Tibial artery (tissue), 4 donors: ENCODE data around the gene STRA6.

Experiments used
- DNase-seq, 2 donors: peaks; one replicate each; pipeline ENCODE4 v3.0.0-alpha.2; 2019
- H3K27ac ChIP-seq, 2 donors: fragments of 200-600 bp; sonication (generic) in 1 of 2; 1 replicate in 1 of 2; 2 replicates in 1 of 2; pipeline ENCODE4 v1.5.1; 2018 to 2019; ENCODE audit warnings: mild to moderate bottlenecking in 1 of 2
- H3K27me3 ChIP-seq, 2 donors: fragments of 200-600 bp; sonication (generic) in 1 of 2; one replicate each; pipeline versions ENCODE4 v1.5.1 to v1.6.0; 2016 to 2019
- H3K36me3 ChIP-seq, 3 donors: fragments of 200-600 bp; sonication (generic) in 2 of 3; one replicate each; pipeline ENCODE4 v1.5.1; 2016 to 2019; ENCODE audit warnings: mild to moderate bottlenecking in 2 of 3
- H3K4me1 ChIP-seq, 4 donors: fragments of 200-600 bp; sonication (generic) in 2 of 4; 1 replicate in 3 of 4; 2 replicates in 1 of 4; pipeline ENCODE4 v1.5.1; 2016 to 2019
- H3K4me3 ChIP-seq, 2 donors: fragments of 200-600 bp; sonication (generic) in 1 of 2; 1 replicate in 1 of 2; 2 replicates in 1 of 2; pipeline ENCODE4 v1.5.1; 2018 to 2019; ENCODE audit warnings: mild to moderate bottlenecking in 2 of 2
- H3K9me3 ChIP-seq, 3 donors: fragments of 200-600 bp; sonication (generic) in 1 of 3; one replicate each; pipeline ENCODE4 v1.5.1; 2016 to 2019
- intact Hi-C: fragments of 100-400 bp; cut with DNase I; formaldehyde crosslinking; loops from one replicate; pipeline ENCODE4 v1.15.0; 2023; ENCODE audit warnings: low total_unique reads
- TF ChIP-seq, protein P1 (sequence below), 2 experiments: fragments of 200-600 bp in 1 of 2; fragments of 450-650 bp in 1 of 2; IDR thresholded peaks; one replicate each; pipeline ENCODE4 v1.5.1; 2017 to 2019; ENCODE audit warnings: antibody characterized with exemption in 2 of 2, mild to moderate bottlenecking in 1 of 2, moderate library complexity in 1 of 2

Gene STRA6

DNA sequence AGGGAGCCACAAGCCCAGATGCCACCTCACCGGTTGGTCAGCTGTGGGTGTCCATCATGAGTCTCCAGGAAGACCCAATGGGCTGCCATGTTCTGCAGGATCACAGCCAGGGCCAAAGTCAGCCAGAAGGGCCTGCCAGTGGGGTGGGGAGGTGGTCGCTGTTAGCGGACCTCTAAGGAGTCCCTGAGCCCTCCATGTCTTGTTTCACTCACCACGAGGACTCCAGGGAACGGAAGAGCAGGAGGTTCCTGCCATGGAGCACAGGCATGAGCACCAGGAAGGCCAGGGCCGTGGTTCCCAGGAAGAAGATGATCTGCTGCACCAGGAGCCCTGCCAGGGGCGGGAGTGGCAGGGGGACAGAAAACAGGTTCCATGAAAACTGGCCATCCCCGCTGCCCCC lies 20.5 kb downstream of the STRA6 start:
- no peak overlapping the region for H3K4me3 ChIP-seq
- peaks cover 9 to 39% (median 36%) of the 10 kb centered on the region in 4 donors for H3K4me1 ChIP-seq
- TF ChIP-seq, protein P1, sequence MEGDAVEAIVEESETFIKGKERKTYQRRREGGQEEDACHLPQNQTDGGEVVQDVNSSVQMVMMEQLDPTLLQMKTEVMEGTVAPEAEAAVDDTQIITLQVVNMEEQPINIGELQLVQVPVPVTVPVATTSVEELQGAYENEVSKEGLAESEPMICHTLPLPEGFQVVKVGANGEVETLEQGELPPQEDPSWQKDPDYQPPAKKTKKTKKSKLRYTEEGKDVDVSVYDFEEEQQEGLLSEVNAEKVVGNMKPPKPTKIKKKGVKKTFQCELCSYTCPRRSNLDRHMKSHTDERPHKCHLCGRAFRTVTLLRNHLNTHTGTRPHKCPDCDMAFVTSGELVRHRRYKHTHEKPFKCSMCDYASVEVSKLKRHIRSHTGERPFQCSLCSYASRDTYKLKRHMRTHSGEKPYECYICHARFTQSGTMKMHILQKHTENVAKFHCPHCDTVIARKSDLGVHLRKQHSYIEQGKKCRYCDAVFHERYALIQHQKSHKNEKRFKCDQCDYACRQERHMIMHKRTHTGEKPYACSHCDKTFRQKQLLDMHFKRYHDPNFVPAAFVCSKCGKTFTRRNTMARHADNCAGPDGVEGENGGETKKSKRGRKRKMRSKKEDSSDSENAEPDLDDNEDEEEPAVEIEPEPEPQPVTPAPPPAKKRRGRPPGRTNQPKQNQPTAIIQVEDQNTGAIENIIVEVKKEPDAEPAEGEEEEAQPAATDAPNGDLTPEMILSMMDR (IDR thresholded peaks at IDR 0.05), result no peak
- H3K9me3 ChIP-seq, result no peaks in the 10 kb centered on the region
- no peak for DNase-seq
- H3K27ac ChIP-seq, result no peak overlapping the region
- intact Hi-C loops, result no loop called here
- H3K36me3 ChIP-seq, result no peaks in the 10 kb centered on the region
- no peaks in the 10 kb centered on the region for H3K27me3 ChIP-seq

DNA sequence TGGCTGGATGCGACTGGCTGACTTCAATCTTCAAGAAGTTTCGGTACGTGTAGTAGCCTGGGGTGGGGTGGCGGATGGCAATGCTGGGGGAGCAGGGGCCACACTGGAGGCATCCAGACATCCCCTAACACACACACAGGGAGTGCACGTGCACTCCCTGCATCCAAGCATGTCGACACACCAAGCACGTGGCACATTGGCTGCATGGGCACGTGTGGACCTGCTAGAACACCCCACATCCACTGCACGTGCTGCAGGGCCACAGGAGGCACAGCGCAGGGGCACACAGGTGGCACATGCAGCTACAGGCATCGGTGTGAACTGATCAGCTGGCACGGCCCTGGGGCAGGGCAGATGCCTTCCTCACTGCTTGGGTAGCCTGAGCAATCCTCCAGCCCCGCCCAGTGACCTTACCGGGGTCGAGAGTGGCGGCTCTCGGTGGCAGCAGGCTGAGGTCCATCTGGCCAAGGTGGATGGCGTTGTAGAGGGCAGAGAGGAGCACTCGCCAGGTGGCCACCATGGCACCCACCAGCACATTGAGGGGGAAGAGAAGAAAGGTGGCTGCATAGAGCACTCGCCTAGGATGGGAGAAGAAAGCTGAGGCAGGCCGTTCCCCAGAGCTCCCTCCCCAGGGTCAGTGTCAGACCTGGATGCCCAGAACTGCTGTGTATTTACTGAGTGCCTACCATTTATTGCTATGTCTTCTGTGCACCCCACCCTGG lies 21.5 kb downstream of the STRA6 start:
- Histone ChIP-seq H3K27ac (no peak overlapping the region), H3K4me1 (peaks cover 9 to 50% (median 47%) of the 10 kb centered on the region in 4 donors), H3K27me3 (no peaks in the 10 kb centered on the region), H3K4me3 (no peak overlapping the region), H3K9me3 (no peaks in the 10 kb centered on the region), H3K36me3 (peaks cover 0 to 6% (median 0%) of the 10 kb centered on the region in 3 donors)
- DNase-seq, result no peak
- intact Hi-C loops, result no loop called here
- TF ChIP-seq, protein P1 (IDR thresholded peaks at IDR 0.05), result no peak

DNA sequence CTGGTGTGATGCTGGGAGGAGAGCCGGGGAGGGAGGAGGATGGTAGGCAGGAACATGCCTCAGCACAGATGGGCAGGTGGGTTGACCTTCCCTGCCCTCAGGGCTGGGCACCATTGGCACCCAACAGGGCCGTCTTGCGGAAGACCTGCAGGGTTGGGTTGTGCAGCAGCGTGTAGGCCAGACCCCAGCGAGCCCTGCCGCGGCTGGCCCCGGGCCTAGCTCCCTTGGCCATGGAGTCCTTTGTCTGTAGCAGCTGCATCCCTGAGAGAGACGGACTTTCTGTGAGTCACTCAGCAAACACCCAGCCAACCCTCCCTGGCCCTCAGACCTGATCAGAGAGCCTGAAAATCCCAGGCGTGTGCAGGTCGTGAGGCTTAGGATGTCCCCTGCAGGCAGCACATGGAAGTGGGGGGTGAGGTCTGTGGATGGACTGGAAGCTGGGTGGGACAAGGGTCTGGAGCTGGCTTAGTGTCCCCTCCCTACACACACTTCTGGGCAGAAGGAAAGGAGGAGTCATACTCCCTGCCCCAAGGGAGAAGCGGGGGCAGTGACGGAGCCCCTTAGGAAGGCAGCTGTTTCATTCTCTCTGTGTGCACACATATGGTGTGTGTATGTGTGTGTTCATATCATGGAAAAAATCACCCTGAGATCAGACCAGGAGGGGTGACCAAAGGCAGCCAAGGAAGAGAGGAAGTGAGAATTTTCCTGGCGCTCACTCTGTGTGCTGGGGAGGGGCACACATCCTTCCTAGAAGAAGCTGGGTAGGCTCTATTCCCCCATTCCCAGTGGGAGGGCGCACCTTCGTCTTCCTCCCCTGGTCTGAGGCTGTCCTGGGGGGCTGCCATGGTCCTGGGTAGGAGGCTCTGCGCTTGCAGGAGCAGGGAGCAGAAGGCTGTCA lies 22.4 kb downstream of the STRA6 start:
- Histone ChIP-seq H3K4me1 (peaks cover 9 to 58% (median 55%) of the 10 kb centered on the region in 4 donors), H3K27ac (peak overlapping the region; percentile 8 to 67), H3K9me3 (no peaks in the 10 kb centered on the region), H3K36me3 (peaks cover 0 to 14% (median 5%) of the 10 kb centered on the region in 3 donors), H3K27me3 (no peaks in the 10 kb centered on the region), H3K4me3 (no peak overlapping the region)
- peak in 1 of 2 donors; percentile 76 for DNase-seq
- intact Hi-C loops, result no loop called here
- TF ChIP-seq, protein P1 (IDR thresholded peaks at IDR 0.05), result no peak

DNA sequence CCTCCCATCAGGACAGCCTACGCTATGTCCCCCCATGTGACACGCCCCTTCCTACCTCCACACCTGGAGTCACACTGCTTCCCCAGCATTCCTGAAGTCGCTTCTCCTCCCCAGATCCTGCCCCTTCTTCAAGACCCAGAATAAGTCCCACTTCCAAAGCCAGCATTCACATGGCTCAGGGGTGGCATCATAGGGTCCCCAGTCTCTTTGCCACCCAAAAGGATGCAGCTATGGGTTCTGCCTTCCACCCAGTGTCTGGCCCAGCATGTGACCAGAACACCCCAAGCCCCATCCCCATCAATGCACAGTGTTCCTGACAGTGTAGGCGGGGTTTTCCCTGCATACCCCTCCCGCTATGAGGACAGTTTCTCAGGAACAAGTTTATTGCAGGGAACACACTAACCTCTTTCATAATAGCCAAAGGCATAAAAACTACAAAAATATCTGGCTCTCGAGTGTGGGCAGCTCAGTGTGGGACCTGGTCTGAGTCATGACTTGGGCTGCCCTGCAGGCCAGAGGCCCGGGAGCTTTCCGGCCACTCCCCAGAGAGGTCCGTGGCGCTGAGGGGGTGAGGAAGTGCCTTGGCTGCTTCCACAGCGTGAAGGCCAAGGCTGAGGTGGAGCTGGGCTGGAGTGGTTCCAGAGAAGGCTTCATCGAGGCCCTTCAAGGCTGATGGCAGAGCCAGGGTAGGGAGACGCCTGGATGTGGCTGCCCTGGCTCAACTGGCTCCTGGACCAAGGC lies 23.3 kb downstream of the STRA6 start:
- Histone ChIP-seq H3K36me3 (peaks cover 0 to 15% (median 7%) of the 10 kb centered on the region in 3 donors), H3K27me3 (no peaks in the 10 kb centered on the region), H3K9me3 (no peaks in the 10 kb centered on the region), H3K4me3 (no peak overlapping the region), H3K4me1 (peaks cover 9 to 68% (median 64%) of the 10 kb centered on the region in 4 donors), H3K27ac (peak overlapping the region; percentile 79 to 92)
- peak; percentile 90 to 98 for DNase-seq
- TF ChIP-seq, protein P1 (IDR thresholded peaks at IDR 0.05), result no peak
- intact Hi-C loops, result no loop called here

DNA sequence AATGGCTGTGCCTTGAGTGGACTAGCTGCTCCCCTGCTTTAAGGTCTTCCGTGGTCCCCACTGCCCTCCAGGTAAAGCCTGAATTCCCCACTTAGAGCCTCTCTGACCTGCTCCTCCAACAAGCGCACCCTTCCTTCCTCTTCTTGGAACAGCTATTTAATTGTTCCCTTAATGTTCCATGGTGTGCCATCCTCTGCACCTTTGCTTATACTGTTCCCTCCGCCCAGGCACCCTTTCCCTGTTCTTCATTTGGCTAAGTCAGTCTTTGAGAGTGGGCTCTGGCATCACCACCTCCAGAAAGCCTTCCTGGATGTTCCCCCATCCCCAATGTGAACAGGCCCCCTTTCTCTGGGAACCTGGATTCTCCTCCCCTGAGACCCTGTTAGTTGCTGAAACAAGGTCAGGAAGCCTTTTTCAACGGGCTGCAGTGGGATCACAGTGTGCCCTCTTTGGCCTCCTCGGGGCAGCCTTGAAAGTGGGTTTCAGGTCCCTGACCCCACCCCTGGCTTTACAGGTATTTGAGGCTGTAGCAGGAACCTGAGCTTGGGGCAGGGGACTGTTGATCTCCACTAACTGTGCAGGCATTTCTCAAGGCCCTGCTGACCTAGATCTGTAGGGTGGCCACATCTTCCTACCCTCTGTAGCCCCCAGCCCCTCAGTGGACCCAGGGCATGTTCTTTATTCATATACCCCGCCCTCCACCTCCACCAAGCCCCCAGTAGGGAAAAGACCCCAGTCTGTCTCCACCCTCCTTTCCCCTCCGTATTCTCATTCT lies 24.1 kb downstream of the STRA6 start:
- Histone ChIP-seq H3K4me1 (peaks cover 9 to 75% (median 71%) of the 10 kb centered on the region in 4 donors), H3K27ac (peak overlapping the region; percentile 79 to 92)

More for the DNA sequence above, 24.1 kb downstream of the STRA6 start:
- TF ChIP-seq, protein P1 (IDR thresholded peaks at IDR 0.05), result no peak
- no peak overlapping the region for H3K4me3 ChIP-seq
- DNase-seq, result peak in 1 of 2 donors; percentile 60
- no peaks in the 10 kb centered on the region for H3K27me3 ChIP-seq
- intact Hi-C loops, result no loop called here
- H3K36me3 ChIP-seq, result peaks cover 0 to 15% (median 7%) of the 10 kb centered on the region in 3 donors
- no peaks in the 10 kb centered on the region for H3K9me3 ChIP-seq
